Prostate gland (tissue), 2 donors: ENCODE data around the gene PLCD3.

Experiments
- CTCF ChIP-seq, 4 experiments: fragments of 200-600 bp in 2 of 4; fragments of 450-650 bp in 2 of 4; sonication (generic) in 2 of 4; IDR thresholded peaks; 1 replicate in 3 of 4; 2 replicates in 1 of 4; pipeline ENCODE4 v1.5.1; 2016 to 2019; ENCODE audit warnings: antibody characterized with exemption in 4 of 4, mild to moderate bottlenecking in 2 of 4, moderate library complexity in 2 of 4
- POLR2A ChIP-seq: fragments of 450-650 bp; IDR thresholded peaks from one replicate; pipeline ENCODE4 v1.6.1; 2016; ENCODE audit warnings: antibody characterized with exemption, mild to moderate bottlenecking

DNA sequence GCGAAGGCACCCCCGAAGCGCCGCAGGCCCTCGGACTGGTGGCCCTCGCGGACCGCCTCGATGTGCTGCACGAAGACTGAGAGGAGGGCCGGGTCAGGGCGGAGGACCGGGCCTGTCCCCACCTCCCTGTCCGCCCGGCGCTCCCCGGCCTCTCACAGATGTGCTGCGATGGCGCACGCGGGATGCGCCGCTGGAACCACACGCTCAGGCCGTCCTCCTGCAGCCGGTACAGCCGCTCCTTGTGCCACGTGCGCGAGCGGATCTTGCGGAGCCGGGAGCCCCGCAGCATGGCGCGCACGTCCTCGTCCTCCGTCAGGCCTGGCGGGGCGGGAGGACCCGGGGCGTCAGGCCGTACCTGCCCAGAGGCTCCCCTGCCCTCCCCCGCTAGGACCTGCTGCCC lies 11.3 kb downstream of the PLCD3 start:
- TF ChIP-seq CTCF (IDR thresholded peaks at IDR 0.05) (no peak), POLR2A (no peak)
